Erythroblast (primary cell): ENCODE data around the gene EMC10.

Experiments used
- GATA1 ChIP-seq: IDR thresholded peaks from 2 replicates; pipeline ENCODE4 v1.6.1; 2011; ENCODE audit warnings: low read depth, mild to moderate bottlenecking, control low read depth, low read length, moderate library complexity
- POLR2A ChIP-seq: IDR thresholded peaks from 2 replicates; pipeline ENCODE4 v1.6.1; 2011; ENCODE audit warnings: mild to moderate bottlenecking, low read length

- TF ChIP-seq POLR2A, result no peak
- TF ChIP-seq GATA1, result no peak
These were observed 1.6 kb downstream of the EMC10 start for GRCh38 chr19:50477751-50478515.
